HCT116 (cell line): ENCODE measurements around the gene CCSER1. TPM values are rescaled to one million over a fixed set of nuclear protein-coding genes. Genes with fewer than 3 reads are reported as not detected.

ENCODE experiments used
- ATAC-seq: fragments of 200-7000 bp; cut with Tn5 transposase; 2 replicates; pipeline ENCODE4 v1.9.1; 2020; ENCODE audit warnings: mild to moderate bottlenecking, moderate library complexity
- BruUV-seq: library from RNA; stranded (reverse); fragments of 400-500 nt; replicated peaks from 2 replicates; lab custom pipeline; 2021; lab: Mats Ljungman, UMichigan
- CTCF ChIA-PET: fragments of 300-600 bp; sonication (Branson Sonifier 250); formaldehyde crosslinking; loops from one replicate; lab custom pipeline; 2021; ENCODE audit warnings: antibody characterized with exemption; lab: Charles Lee
- POLR2A ChIA-PET: fragments of 300-600, 350-600 bp; sonication (Branson Sonifier 250); formaldehyde crosslinking; loops from one replicate; lab custom pipeline; 2021; ENCODE audit warnings: antibody characterized with exemption; lab: Charles Lee
- RAD21 ChIA-PET, 2 experiments: fragments of 300-600 bp; sonication (Branson Sonifier 250); formaldehyde crosslinking; loops; one replicate each; lab custom pipeline; 2023; ENCODE audit warnings: low total read pairs in 2 of 2; ENCODE audit not compliant: uncharacterized antibody in 2 of 2, unreplicated experiment in 2 of 2, low non-redundant PET in 1 of 2; lab: Charles Lee
- DNase-seq: peaks from one replicate; pipeline ENCODE4 v3.0.0-alpha.2; 2010; ENCODE audit warnings: low read depth, low spot score
- H2AFZ ChIP-seq: fragments of 200-600 bp; shearing (Covaris generic), sonication (generic); 2 replicates; pipeline ENCODE4 v1.6.1; 2017; ENCODE audit warnings: low read depth, mixed run types, mixed read lengths, antibody characterized with exemption, low read length; ENCODE audit not compliant: poor library complexity, severe bottlenecking
- H3K27ac ChIP-seq: 2 replicates; pipeline ENCODE4 v1.5.1; 2012; ENCODE audit warnings: low read depth, low read length
- H3K27me3 ChIP-seq: fragments of 200-600 bp; sonication (generic); 2 replicates; pipeline ENCODE4 v1.6.1; 2016; ENCODE audit warnings: mixed run types, low read length, mixed read lengths; ENCODE audit not compliant: insufficient read depth
- H3K36me3 ChIP-seq, 2 experiments: fragments of 200-500 bp in 1 of 2; fragments of 200-600 bp in 1 of 2; sonication (Bioruptor generic) in 1 of 2; sonication (generic) in 1 of 2; 2 replicates each; pipeline versions ENCODE4 v1.5.1 to v1.6.1; 2014 to 2016; ENCODE audit warnings: low read length in 2 of 2, inconsistent platforms in 1 of 2, mixed read lengths in 1 of 2, mixed run types in 1 of 2; ENCODE audit not compliant: insufficient read depth in 2 of 2, control insufficient read depth in 1 of 2
- H3K4me1 ChIP-seq, 2 experiments: fragments of 200-600 bp in 1 of 2; sonication (generic) in 1 of 2; 2 replicates each; pipeline versions ENCODE4 v1.5.1 to v1.6.1; 2012 to 2017; ENCODE audit warnings: low read length in 2 of 2, inconsistent platforms in 1 of 2, mild to moderate bottlenecking in 1 of 2, mixed read lengths in 1 of 2, mixed run types in 1 of 2, moderate library complexity in 1 of 2; ENCODE audit not compliant: insufficient read depth in 2 of 2, control insufficient read depth in 1 of 2
- H3K4me2 ChIP-seq: fragments of 200-600 bp; sonication (generic); 2 replicates; pipeline ENCODE4 v1.6.1; 2017; ENCODE audit warnings: mixed run types, low read length, mixed read lengths
- H3K4me3 ChIP-seq, 2 experiments: fragments of 200-600 bp in 1 of 2; sonication (generic) in 1 of 2; replicated peaks in 1 of 2; 2 replicates each; pipeline ENCODE4 v1.5.1; 2011 to 2016; ENCODE audit warnings: low read length in 2 of 2, control low read depth in 1 of 2, low read depth in 1 of 2, mild to moderate bottlenecking in 1 of 2, mixed read lengths in 1 of 2, mixed run types in 1 of 2
- H3K79me2 ChIP-seq: fragments of 200-600 bp; sonication (generic); 2 replicates; pipeline ENCODE4 v1.6.1; 2017; ENCODE audit warnings: mild to moderate bottlenecking, mixed run types, low read length, moderate library complexity, mixed read lengths; ENCODE audit not compliant: insufficient read depth
- H3K9ac ChIP-seq: fragments of 200-600 bp; sonication (generic); 2 replicates; pipeline ENCODE4 v1.6.1; 2016; ENCODE audit warnings: low read length, mixed read lengths
- H3K9me2 ChIP-seq: fragments of 200-600 bp; sonication (generic), shearing (Covaris generic); 2 replicates; pipeline ENCODE4 v1.6.1; 2017; ENCODE audit warnings: mixed run types, mild to moderate bottlenecking, moderate library complexity; ENCODE audit not compliant: insufficient read depth
- H3K9me3 ChIP-seq, 2 experiments: fragments of 200-500 bp in 1 of 2; fragments of 200-600 bp in 1 of 2; sonication (Bioruptor generic) in 1 of 2; sonication (generic) in 1 of 2; 2 replicates each; pipeline ENCODE4 v1.6.1; 2014 to 2017; ENCODE audit warnings: low read length in 2 of 2, mixed read lengths in 2 of 2, inconsistent platforms in 1 of 2, low read depth in 1 of 2, mild to moderate bottlenecking in 1 of 2, mixed run types in 1 of 2, moderate library complexity in 1 of 2; ENCODE audit not compliant: control insufficient read depth in 1 of 2, insufficient read depth in 1 of 2
- H4K20me1 ChIP-seq: fragments of 200-600 bp; sonication (generic), shearing (Covaris generic); 2 replicates; pipeline ENCODE4 v1.6.1; 2017; ENCODE audit warnings: mixed run types, mild to moderate bottlenecking, moderate library complexity; ENCODE audit not compliant: insufficient read depth
- CBX3 ChIP-seq: IDR thresholded peaks from 2 replicates; pipeline ENCODE4 v1.6.1; 2012; ENCODE audit warnings: low read depth
- ELF1 ChIP-seq: IDR thresholded peaks from 2 replicates; pipeline ENCODE4 v1.6.1; 2012; ENCODE audit warnings: low read depth, borderline replicate concordance
- EZH2 ChIP-seq: fragments of 200-600 bp; sonication (generic); IDR thresholded peaks from 2 replicates; pipeline ENCODE4 v1.6.1; 2017; ENCODE audit warnings: antibody characterized with exemption, mixed run types
- EZH2phosphoT487 ChIP-seq: fragments of 200-600 bp; IDR thresholded peaks from 2 replicates; pipeline ENCODE4 v1.6.1; 2018; ENCODE audit warnings: antibody characterized with exemption, borderline replicate concordance
- FOSL1 ChIP-seq: IDR thresholded peaks from 2 replicates; pipeline ENCODE4 v1.6.1; 2012; ENCODE audit warnings: low read depth
- POLR2A ChIP-seq: IDR thresholded peaks from 2 replicates; pipeline ENCODE4 v1.7.0; 2011; ENCODE audit warnings: borderline replicate concordance; ENCODE audit not compliant: insufficient read depth, insufficient read length; ENCODE audit errors: extremely low read depth
- RAD21 ChIP-seq: IDR thresholded peaks from 2 replicates; pipeline ENCODE4 v1.6.1; 2012; ENCODE audit warnings: low read depth, mild to moderate bottlenecking
- SIN3A ChIP-seq: IDR thresholded peaks from 2 replicates; pipeline ENCODE4 v1.6.1; 2012; ENCODE audit warnings: low read depth
- TCF7L2 ChIP-seq: IDR thresholded peaks from 2 replicates; pipeline ENCODE4 v1.7.0; 2011; ENCODE audit warnings: borderline replicate concordance, inconsistent platforms; ENCODE audit not compliant: insufficient read depth, insufficient read length; ENCODE audit errors: extremely low read depth
- ZFX ChIP-seq: fragments of 450-650 bp; IDR thresholded peaks from 2 replicates; pipeline ENCODE4 v1.6.1; 2017
- intact Hi-C: fragments of 100-400 bp; cut with micrococcal nuclease; formaldehyde crosslinking; loops from 2 replicates; pipeline ENCODE4 v1.10.0; 2022
- total RNA-seq: library from RNA; stranded (reverse); gene quantifications from one replicate; pipeline ENCODE4 v1.2.1, GENCODE V29; 2021; ENCODE audit not compliant: unreplicated experiment
- TF ChIP-seq, protein P1 (sequence below), 3 experiments: fragments of 200-600 bp in 1 of 3; sonication (generic) in 1 of 3; IDR thresholded peaks in 2 of 3; conservative IDR thresholded peaks in 1 of 3; 2 replicates each; pipeline ENCODE4 v1.5.1; 2012 to 2017; ENCODE audit warnings: low read depth in 2 of 3, low read length in 2 of 3, antibody characterized with exemption in 1 of 3, borderline replicate concordance in 1 of 3, control low read depth in 1 of 3, mild to moderate bottlenecking in 1 of 3, mixed read lengths in 1 of 3, mixed run types in 1 of 3, moderate library complexity in 1 of 3; ENCODE audit not compliant: insufficient read depth in 1 of 3
- TF ChIP-seq, protein P2 (sequence below): IDR thresholded peaks from 2 replicates; pipeline ENCODE4 v1.6.1; 2011; ENCODE audit warnings: mild to moderate bottlenecking, low read length, moderate library complexity; ENCODE audit not compliant: insufficient replicate concordance; ENCODE audit errors: extremely low read depth
- TF ChIP-seq, protein P3 (sequence below): IDR thresholded peaks from 2 replicates; pipeline ENCODE4 v1.6.1; 2012

The CCSER1 gene
- total RNA-seq, 1 experiment from 2014 or later, result 6.7 TPM

DNA sequence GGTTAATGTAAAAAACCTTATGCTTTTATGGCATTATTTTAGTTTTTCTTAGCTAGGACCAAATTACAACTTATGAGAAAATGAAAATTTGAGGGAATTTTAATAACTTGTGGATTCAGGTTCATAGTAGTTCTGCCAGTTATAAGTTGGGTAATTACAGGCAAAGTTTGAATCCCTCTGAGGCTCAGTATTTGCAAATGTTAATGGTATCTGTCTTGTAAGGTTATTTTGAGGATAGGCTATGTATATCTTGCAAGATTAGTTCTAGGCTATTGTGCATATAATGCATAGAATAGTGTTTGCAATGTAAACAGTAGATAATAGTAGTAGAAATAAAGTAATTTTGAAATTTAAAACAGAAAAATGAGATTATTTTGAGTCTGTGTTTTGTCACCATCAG lies 44.7 kb upstream of the CCSER1 start:
- BruUV-seq, result no TSS peak
- intact Hi-C loops, result no loop called here
- ATAC-seq (no peak), DNase-seq (no peak)
- POLR2A ChIA-PET, result no interaction called here
- no peaks in the 10 kb centered on the region for H3K36me3 ChIP-seq
- H3K27ac ChIP-seq, result no peak overlapping the region
- H3K4me1 ChIP-seq, result no peaks in the 10 kb centered on the region
- CTCF ChIA-PET, result no interaction called here
- H3K4me3 ChIP-seq, result no peak overlapping the region
- no peaks in the 10 kb centered on the region for H3K9me3 ChIP-seq
- no peaks in the 10 kb centered on the region for H3K27me3 ChIP-seq
- no peak overlapping the region for H2AFZ ChIP-seq
- no peaks in the 10 kb centered on the region for H3K79me2 ChIP-seq
- RAD21 ChIA-PET, result no interaction called here
- H3K9me2 ChIP-seq, result no peaks in the 10 kb centered on the region
- H3K4me2 ChIP-seq, result no peak overlapping the region
- no peak overlapping the region for H3K9ac ChIP-seq
- H4K20me1 ChIP-seq, result no peaks in the 10 kb centered on the region
- TF ChIP-seq CBX3 (no peak), RAD21 (no peak), FOSL1 (no peak), ZFX (no peak), ELF1 (no peak), POLR2A (no peak), EZH2 (no peak), SIN3A (no peak), EZH2phosphoT487 (no peak), TCF7L2 (no peak)
- TF ChIP-seq, protein P1, sequence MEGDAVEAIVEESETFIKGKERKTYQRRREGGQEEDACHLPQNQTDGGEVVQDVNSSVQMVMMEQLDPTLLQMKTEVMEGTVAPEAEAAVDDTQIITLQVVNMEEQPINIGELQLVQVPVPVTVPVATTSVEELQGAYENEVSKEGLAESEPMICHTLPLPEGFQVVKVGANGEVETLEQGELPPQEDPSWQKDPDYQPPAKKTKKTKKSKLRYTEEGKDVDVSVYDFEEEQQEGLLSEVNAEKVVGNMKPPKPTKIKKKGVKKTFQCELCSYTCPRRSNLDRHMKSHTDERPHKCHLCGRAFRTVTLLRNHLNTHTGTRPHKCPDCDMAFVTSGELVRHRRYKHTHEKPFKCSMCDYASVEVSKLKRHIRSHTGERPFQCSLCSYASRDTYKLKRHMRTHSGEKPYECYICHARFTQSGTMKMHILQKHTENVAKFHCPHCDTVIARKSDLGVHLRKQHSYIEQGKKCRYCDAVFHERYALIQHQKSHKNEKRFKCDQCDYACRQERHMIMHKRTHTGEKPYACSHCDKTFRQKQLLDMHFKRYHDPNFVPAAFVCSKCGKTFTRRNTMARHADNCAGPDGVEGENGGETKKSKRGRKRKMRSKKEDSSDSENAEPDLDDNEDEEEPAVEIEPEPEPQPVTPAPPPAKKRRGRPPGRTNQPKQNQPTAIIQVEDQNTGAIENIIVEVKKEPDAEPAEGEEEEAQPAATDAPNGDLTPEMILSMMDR (IDR thresholded peaks at IDR 0.05 in 2 of 3, conservative IDR thresholded peaks at IDR 0.05 in 1 of 3; ENCODE audit: borderline replicate concordance in 1 of 3, insufficient read depth in 1 of 3, low read depth in 2 of 3, low read length in 2 of 3), result no peak
- TF ChIP-seq, protein P2, sequence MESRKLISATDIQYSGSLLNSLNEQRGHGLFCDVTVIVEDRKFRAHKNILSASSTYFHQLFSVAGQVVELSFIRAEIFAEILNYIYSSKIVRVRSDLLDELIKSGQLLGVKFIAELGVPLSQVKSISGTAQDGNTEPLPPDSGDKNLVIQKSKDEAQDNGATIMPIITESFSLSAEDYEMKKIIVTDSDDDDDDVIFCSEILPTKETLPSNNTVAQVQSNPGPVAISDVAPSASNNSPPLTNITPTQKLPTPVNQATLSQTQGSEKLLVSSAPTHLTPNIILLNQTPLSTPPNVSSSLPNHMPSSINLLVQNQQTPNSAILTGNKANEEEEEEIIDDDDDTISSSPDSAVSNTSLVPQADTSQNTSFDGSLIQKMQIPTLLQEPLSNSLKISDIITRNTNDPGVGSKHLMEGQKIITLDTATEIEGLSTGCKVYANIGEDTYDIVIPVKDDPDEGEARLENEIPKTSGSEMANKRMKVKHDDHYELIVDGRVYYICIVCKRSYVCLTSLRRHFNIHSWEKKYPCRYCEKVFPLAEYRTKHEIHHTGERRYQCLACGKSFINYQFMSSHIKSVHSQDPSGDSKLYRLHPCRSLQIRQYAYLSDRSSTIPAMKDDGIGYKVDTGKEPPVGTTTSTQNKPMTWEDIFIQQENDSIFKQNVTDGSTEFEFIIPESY, result no peak
- TF ChIP-seq, protein P3, sequence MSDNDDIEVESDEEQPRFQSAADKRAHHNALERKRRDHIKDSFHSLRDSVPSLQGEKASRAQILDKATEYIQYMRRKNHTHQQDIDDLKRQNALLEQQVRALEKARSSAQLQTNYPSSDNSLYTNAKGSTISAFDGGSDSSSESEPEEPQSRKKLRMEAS, result no peak
